ENCODE measurements around the gene APOA4. TPM values are rescaled to one million over a fixed set of nuclear protein-coding genes. Genes with fewer than 3 reads are reported as not detected.

The APOA4 gene
- total and polyA plus RNA-seq, 2 experiments from 2014 or later, result not detected

DNA sequence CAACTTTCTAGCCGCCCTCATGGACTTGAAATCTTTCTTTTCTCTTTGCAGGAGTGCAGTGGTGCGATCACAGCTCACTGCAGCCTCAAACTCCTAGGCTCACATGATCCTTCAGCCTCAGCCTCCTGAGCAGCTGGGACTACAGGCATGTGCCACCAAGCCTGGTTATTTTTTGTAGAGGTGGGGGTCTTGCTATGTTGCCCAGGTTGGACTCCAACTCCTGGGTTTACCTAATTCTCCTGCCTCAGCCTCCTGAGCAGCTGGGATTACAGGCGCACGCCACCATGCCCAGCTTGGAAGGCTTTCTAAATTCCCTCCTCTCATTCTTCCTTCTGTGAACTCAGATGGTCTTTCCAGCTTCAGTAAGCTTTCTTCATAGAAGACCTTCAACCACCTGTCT lies 19.0 kb upstream of the APOA4 start:
- H3K27ac Mint-ChIP-seq, result no peak overlapping the region
- H3K27me3 Mint-ChIP-seq (ENCODE audit: insufficient read depth, low read depth, poor library complexity), result peaks cover 11% of the 10 kb centered on the region
- Histone ChIP-seq H3F3A (replicated peaks; ENCODE audit: low read depth) (no peaks in the 10 kb centered on the region), H3K27ac (ENCODE audit: low read depth) (no peak overlapping the region), H4K20me1 (replicated peaks; ENCODE audit: insufficient read depth) (no peaks in the 10 kb centered on the region), H3K4me1 (ENCODE audit: insufficient read depth) (no peaks in the 10 kb centered on the region), H2AFZ (no peak overlapping the region), H3K79me2 (replicated peaks; ENCODE audit: insufficient read depth) (no peaks in the 10 kb centered on the region), H3K4me2 (no peak overlapping the region), H3K27me3 (ENCODE audit: insufficient read depth) (no peaks in the 10 kb centered on the region), H3K36me3 (ENCODE audit: insufficient read depth) (no peaks in the 10 kb centered on the region; the same call in 1 of the 2 replicates), H3K9me2 (ENCODE audit: insufficient read depth) (no peaks in the 10 kb centered on the region), H3K4me3 (no peak overlapping the region)
- no peak for DNase-seq (ENCODE audit: low spot score)
- H3K36me3 Mint-ChIP-seq (ENCODE audit: low read depth), result peaks cover 26% of the 10 kb centered on the region
- ATAC-seq, result no peak
- H3K4me1 Mint-ChIP-seq, result peaks cover 23% of the 10 kb centered on the region
- TF ChIP-seq POLR2AphosphoS5 (IDR thresholded peaks at IDR 0.05; ENCODE audit: low read depth) (no peak), NANOG (IDR thresholded peaks at IDR 0.05; ENCODE audit: borderline replicate concordance) (no peak), EZH2 (IDR thresholded peaks at IDR 0.05; ENCODE audit: low read depth, unreplicated experiment) (no peak), CREB1 (CRISPR knock-in tag; IDR thresholded peaks at IDR 0.05; ENCODE audit: low read depth) (no peak), EZH2phosphoT487 (IDR thresholded peaks at IDR 0.05; ENCODE audit: unreplicated experiment) (no peak), ZNF114 (CRISPR knock-in tag; IDR thresholded peaks at IDR 0.05) (no peak), JUNB (IDR thresholded peaks at IDR 0.05; ENCODE audit: unreplicated experiment) (no peak), ZNF331 (CRISPR knock-in tag; IDR thresholded peaks at IDR 0.05; ENCODE audit: low read depth) (no peak), STAT1 (IDR thresholded peaks at IDR 0.05; ENCODE audit: unreplicated experiment) (no peak)
- TF ChIP-seq, protein P1, sequence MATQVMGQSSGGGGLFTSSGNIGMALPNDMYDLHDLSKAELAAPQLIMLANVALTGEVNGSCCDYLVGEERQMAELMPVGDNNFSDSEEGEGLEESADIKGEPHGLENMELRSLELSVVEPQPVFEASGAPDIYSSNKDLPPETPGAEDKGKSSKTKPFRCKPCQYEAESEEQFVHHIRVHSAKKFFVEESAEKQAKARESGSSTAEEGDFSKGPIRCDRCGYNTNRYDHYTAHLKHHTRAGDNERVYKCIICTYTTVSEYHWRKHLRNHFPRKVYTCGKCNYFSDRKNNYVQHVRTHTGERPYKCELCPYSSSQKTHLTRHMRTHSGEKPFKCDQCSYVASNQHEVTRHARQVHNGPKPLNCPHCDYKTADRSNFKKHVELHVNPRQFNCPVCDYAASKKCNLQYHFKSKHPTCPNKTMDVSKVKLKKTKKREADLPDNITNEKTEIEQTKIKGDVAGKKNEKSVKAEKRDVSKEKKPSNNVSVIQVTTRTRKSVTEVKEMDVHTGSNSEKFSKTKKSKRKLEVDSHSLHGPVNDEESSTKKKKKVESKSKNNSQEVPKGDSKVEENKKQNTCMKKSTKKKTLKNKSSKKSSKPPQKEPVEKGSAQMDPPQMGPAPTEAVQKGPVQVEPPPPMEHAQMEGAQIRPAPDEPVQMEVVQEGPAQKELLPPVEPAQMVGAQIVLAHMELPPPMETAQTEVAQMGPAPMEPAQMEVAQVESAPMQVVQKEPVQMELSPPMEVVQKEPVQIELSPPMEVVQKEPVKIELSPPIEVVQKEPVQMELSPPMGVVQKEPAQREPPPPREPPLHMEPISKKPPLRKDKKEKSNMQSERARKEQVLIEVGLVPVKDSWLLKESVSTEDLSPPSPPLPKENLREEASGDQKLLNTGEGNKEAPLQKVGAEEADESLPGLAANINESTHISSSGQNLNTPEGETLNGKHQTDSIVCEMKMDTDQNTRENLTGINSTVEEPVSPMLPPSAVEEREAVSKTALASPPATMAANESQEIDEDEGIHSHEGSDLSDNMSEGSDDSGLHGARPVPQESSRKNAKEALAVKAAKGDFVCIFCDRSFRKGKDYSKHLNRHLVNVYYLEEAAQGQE (IDR thresholded peaks at IDR 0.05; ENCODE audit: unreplicated experiment), result no peak
- TF ChIP-seq, protein P2, sequence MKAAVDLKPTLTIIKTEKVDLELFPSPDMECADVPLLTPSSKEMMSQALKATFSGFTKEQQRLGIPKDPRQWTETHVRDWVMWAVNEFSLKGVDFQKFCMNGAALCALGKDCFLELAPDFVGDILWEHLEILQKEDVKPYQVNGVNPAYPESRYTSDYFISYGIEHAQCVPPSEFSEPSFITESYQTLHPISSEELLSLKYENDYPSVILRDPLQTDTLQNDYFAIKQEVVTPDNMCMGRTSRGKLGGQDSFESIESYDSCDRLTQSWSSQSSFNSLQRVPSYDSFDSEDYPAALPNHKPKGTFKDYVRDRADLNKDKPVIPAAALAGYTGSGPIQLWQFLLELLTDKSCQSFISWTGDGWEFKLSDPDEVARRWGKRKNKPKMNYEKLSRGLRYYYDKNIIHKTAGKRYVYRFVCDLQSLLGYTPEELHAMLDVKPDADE (IDR thresholded peaks at IDR 0.05), result no peak
- TF ChIP-seq, protein P3, sequence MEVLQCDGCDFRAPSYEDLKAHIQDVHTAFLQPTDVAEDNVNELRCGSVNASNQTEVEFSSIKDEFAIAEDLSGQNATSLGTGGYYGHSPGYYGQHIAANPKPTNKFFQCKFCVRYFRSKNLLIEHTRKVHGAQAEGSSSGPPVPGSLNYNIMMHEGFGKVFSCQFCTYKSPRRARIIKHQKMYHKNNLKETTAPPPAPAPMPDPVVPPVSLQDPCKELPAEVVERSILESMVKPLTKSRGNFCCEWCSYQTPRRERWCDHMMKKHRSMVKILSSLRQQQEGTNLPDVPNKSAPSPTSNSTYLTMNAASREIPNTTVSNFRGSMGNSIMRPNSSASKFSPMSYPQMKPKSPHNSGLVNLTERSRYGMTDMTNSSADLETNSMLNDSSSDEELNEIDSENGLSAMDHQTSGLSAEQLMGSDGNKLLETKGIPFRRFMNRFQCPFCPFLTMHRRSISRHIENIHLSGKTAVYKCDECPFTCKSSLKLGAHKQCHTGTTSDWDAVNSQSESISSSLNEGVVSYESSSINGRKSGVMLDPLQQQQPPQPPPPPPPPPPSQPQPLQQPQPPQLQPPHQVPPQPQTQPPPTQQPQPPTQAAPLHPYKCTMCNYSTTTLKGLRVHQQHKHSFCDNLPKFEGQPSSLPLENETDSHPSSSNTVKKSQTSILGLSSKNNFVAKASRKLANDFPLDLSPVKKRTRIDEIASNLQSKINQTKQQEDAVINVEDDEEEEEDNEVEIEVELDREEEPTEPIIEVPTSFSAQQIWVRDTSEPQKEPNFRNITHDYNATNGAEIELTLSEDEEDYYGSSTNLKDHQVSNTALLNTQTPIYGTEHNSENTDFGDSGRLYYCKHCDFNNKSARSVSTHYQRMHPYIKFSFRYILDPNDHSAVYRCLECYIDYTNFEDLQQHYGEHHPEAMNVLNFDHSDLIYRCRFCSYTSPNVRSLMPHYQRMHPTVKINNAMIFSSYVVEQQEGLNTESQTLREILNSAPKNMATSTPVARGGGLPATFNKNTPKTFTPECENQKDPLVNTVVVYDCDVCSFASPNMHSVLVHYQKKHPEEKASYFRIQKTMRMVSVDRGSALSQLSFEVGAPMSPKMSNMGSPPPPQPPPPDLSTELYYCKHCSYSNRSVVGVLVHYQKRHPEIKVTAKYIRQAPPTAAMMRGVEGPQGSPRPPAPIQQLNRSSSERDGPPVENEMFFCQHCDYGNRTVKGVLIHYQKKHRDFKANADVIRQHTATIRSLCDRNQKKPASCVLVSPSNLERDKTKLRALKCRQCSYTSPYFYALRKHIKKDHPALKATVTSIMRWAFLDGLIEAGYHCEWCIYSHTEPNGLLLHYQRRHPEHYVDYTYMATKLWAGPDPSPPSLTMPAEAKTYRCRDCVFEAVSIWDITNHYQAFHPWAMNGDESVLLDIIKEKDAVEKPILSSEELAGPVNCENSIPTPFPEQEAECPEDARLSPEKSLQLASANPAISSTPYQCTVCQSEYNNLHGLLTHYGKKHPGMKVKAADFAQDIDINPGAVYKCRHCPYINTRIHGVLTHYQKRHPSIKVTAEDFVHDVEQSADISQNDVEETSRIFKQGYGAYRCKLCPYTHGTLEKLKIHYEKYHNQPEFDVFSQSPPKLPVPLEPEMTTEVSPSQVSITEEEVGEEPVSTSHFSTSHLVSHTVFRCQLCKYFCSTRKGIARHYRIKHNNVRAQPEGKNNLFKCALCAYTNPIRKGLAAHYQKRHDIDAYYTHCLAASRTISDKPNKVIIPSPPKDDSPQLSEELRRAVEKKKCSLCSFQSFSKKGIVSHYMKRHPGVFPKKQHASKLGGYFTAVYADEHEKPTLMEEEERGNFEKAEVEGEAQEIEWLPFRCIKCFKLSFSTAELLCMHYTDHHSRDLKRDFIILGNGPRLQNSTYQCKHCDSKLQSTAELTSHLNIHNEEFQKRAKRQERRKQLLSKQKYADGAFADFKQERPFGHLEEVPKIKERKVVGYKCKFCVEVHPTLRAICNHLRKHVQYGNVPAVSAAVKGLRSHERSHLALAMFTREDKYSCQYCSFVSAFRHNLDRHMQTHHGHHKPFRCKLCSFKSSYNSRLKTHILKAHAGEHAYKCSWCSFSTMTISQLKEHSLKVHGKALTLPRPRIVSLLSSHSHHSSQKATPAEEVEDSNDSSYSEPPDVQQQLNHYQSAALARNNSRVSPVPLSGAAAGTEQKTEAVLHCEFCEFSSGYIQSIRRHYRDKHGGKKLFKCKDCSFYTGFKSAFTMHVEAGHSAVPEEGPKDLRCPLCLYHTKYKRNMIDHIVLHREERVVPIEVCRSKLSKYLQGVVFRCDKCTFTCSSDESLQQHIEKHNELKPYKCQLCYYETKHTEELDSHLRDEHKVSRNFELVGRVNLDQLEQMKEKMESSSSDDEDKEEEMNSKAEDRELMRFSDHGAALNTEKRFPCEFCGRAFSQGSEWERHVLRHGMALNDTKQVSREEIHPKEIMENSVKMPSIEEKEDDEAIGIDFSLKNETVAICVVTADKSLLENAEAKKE (CRISPR knock-in tag; IDR thresholded peaks at IDR 0.05), result no peak
- TF ChIP-seq, protein P4, sequence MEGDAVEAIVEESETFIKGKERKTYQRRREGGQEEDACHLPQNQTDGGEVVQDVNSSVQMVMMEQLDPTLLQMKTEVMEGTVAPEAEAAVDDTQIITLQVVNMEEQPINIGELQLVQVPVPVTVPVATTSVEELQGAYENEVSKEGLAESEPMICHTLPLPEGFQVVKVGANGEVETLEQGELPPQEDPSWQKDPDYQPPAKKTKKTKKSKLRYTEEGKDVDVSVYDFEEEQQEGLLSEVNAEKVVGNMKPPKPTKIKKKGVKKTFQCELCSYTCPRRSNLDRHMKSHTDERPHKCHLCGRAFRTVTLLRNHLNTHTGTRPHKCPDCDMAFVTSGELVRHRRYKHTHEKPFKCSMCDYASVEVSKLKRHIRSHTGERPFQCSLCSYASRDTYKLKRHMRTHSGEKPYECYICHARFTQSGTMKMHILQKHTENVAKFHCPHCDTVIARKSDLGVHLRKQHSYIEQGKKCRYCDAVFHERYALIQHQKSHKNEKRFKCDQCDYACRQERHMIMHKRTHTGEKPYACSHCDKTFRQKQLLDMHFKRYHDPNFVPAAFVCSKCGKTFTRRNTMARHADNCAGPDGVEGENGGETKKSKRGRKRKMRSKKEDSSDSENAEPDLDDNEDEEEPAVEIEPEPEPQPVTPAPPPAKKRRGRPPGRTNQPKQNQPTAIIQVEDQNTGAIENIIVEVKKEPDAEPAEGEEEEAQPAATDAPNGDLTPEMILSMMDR (conservative IDR thresholded peaks at IDR 0.05; ENCODE audit: low read depth in 2 of 2), result no peak
- H3K4me3 Mint-ChIP-seq, result no peak overlapping the region
- H3K9me3 Mint-ChIP-seq, result no peaks in the 10 kb centered on the region
